Esophagus muscularis mucosa (tissue), 3 donors: ENCODE results near the gene EEPD1.

ENCODE experiments used
- EP300 ChIP-seq: sonication (generic); formaldehyde crosslinking; IDR thresholded peaks from one replicate; pipeline ENCODE4 v1.6.1; 2017; ENCODE audit warnings: antibody characterized with exemption
- TF ChIP-seq, protein P1 (sequence below), 3 experiments: fragments of 200-600 bp in 2 of 3; fragments of 450-650 bp in 1 of 3; sonication (generic) in 2 of 3; IDR thresholded peaks; one replicate each; pipeline ENCODE4 v1.5.1; 2017 to 2019; ENCODE audit warnings: antibody characterized with exemption in 3 of 3, mild to moderate bottlenecking in 2 of 3, moderate library complexity in 1 of 3

DNA sequence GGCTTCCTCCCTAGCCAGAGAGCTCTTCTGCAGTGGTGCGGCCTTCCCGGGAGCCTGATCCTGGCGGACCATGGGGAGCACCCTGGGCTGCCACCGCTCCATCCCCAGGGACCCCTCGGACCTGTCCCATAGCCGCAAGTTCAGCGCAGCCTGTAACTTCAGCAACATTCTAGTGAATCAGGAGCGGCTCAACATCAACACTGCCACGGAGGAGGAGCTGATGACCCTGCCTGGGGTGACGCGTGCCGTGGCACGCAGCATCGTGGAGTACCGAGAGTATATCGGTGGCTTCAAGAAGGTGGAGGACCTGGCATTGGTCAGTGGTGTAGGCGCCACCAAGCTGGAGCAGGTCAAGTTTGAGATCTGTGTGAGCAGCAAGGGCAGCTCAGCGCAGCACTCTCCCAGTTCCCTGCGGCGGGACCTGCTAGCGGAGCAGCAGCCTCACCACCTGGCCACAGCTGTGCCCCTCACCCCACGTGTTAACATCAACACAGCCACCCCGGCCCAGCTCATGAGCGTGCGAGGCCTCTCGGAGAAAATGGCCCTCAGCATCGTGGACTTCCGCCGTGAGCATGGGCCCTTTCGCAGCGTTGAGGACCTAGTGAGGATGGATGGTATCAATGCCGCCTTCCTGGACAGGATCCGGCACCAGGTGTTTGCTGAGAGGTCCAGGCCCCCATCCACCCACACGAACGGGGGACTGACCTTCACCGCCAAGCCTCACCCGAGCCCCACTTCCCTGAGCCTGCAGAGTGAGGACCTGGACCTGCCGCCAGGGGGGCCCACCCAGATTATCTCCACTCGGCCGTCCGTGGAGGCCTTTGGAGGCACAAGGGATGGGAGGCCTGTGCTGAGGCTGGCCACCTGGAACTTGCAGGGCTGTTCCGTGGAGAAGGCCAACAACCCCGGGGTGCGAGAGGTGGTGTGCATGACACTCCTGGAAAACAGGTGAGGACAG lies 1.5 kb downstream of the EEPD1 start:
- TF ChIP-seq, protein P1, sequence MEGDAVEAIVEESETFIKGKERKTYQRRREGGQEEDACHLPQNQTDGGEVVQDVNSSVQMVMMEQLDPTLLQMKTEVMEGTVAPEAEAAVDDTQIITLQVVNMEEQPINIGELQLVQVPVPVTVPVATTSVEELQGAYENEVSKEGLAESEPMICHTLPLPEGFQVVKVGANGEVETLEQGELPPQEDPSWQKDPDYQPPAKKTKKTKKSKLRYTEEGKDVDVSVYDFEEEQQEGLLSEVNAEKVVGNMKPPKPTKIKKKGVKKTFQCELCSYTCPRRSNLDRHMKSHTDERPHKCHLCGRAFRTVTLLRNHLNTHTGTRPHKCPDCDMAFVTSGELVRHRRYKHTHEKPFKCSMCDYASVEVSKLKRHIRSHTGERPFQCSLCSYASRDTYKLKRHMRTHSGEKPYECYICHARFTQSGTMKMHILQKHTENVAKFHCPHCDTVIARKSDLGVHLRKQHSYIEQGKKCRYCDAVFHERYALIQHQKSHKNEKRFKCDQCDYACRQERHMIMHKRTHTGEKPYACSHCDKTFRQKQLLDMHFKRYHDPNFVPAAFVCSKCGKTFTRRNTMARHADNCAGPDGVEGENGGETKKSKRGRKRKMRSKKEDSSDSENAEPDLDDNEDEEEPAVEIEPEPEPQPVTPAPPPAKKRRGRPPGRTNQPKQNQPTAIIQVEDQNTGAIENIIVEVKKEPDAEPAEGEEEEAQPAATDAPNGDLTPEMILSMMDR (IDR thresholded peaks at IDR 0.05): peak in 2 of 3 experiments; percentile 34 to 44
- TF ChIP-seq EP300: no peak
